ENCODE measurements around the gene MAD2L1BP.

Gene MAD2L1BP

DNA sequence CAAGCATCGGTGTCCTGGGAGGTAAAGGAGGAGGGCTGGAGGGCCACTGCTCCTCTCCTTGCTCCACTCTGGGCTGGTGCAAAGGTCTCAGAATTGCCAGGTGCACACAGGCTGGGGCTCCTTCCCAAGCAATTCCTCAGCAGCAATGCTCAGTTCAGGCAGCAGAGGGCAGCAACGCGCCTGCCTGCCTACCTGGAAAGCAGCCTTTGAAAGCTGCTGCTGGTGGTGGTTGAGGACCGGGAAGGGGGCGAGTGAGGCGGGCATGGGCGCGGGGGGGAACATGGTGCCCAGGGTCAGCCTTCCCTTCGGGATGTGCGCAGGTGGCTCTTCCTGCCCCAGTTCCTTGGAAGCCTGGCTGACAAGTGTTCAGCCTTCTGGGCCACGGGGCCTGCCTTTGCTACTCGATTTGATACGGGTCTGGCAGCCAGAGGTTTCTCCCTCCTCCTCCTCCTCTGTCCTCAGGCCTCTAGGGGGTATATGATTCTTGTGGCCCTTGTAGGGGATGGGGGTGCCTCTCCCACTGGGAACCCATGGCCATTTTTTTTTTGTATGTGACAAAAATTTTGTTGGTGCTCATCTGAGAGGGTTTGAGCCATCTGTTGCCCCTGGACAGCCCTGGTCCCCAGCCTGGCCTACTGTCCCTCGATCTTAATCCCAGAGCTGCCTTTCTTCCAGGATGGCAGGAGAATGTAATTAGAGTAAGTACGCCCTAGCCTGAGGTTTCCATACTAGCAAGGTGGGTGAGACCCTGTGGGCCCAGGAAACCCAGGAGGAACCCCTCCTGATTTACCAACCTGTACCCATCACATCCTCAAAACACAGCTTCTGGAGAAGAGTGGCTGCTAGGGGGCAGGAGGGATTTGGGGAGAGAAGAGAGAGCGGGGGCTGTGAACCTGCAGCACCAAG lies 31.9 kb downstream of the MAD2L1BP start:
- ATAC-seq, result peak; percentile 44
- peak; percentile 90 for DNase-seq

DNA sequence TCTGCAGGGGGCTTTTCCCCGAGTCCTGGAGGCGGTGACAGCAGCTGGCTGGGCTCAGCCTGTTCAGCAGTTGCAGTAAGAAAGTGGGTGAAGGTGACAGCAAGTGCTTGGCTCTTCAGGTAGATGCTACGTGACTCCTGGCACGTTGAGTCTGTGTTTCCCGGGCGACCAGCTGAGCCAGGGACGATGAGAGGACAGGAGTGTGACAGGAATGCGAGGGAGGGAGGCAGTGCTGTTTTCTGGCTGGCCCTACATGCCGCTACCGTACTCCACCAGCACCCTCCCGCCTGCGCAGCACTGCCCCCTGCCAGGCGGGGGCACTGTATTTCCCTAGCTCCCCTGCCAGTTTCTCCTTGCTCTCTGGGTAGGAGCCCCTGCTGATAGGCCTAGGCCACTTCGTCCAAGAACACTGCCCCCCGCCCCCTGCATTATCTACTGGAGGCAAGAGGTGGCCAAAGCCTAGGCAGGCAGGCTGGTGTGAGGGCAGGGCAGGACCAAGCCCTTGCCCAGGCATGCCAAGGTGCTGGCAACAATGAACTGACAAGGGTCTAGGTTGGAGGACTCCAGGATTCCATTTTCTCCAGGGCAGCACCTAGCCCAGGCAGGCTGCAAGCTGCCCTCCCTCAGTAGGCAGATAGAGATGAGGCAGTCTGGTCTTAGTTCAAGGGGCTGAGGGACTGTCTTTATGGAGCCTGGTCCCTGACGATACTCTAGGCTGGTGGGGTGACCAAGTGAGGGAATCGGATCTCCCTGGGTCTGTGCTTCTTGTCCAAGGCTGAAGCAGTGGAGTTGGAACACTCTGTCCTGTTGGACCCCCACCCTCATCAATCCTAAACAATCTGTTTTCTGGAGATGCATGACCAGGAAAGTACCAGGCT lies 32.8 kb downstream of the MAD2L1BP start:
- ATAC-seq (peak; percentile 59), DNase-seq (peak; percentile 72)

DNA sequence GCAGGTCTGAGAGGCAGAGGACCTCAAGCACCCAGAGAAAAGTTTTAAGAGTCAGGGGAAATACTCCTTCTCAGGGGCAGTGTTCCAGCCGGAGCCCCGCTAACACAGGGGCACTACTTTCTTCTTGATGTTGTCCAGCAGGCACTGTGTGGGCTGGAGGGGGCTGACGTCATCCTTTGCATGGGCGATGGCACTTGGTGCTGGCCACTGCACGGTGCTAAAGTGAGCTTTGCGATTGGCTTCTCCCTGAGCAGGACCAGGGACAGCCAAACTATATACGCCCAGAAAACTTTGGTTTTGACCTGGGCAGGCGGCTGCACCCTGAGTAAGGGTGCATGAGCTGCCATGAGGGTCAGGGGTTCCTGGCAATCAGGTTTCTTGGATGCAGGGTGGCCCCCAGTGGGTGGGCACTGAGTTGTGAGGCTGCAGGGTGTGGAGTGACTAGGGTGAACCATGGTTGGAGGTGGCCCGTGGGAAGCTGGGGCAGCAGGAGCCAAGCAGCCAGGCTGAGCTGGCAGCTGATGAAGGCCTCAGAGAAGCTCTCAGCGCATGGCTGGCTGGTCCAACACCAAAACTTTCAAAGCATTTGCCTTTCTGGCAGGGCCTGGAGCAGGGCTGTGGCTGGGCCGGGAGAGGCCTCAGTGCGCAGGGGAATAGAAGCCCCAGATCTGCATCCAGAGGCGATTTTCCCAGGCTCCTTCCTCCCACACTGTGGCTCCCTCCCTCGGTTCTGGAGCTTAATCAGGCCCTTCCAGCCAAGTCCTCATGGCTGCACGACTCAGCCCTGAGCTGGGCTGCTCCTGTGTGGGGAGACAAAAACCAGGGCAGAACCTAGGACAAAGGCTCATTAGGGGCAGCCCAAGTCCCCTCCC lies 33.6 kb downstream of the MAD2L1BP start:
- no peak for ATAC-seq
- DNase-seq, result no peak

DNA sequence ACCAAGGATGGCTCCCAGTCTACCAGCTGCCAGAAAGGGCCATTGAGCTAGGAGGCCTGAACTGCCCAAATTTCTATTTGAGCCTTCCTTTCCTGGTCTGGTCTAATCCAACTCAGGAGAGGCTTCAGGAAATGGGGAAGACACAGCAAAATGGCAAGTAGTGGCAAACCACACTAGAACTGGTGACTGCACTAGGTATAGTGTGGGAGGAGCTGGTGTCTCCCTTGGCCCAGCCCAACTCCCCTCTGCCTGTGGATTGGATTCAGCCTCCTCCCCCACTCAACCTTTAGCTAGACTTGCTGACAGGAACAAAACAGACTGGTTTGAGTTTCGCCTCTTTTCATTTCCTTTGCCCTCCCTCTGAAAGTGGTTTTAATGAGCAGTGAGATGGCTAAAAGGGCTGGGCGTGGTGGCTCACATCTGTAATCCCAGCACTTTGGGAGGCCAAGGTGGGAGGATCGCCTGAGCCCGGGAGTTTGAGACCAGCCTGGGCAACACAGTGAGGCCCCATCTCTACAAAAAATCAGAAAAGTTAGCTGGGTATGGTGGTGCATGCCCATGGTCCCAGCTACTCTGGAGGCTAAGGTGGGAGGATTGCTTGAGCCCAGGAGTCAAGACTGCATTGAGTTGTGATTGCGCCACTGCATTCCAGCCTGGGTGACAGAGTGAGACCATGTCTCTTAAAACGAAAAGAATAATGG lies 34.4 kb downstream of the MAD2L1BP start:
- peak; percentile 72 for ATAC-seq
- DNase-seq, result peak; percentile 47

DNA sequence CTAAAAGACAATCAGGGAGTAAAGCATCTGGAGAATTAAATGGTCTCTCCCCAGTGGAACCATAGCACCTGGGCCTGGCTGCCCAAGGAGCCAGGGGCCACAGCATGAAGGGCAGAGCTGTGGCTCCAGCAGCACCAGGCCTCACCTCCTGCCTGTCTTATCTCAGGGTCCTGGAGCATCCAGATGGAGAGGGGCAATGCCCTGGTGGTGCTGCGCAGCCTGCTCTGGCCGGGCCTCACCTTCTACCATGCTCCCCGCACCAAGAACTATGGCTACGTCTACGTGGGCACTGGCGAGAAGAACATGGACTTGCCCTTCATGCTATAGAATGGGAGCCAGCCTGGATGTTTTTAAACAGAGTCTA lies 35.0 kb downstream of the MAD2L1BP start:
- no peak for DNase-seq
- no peak for ATAC-seq

DNA sequence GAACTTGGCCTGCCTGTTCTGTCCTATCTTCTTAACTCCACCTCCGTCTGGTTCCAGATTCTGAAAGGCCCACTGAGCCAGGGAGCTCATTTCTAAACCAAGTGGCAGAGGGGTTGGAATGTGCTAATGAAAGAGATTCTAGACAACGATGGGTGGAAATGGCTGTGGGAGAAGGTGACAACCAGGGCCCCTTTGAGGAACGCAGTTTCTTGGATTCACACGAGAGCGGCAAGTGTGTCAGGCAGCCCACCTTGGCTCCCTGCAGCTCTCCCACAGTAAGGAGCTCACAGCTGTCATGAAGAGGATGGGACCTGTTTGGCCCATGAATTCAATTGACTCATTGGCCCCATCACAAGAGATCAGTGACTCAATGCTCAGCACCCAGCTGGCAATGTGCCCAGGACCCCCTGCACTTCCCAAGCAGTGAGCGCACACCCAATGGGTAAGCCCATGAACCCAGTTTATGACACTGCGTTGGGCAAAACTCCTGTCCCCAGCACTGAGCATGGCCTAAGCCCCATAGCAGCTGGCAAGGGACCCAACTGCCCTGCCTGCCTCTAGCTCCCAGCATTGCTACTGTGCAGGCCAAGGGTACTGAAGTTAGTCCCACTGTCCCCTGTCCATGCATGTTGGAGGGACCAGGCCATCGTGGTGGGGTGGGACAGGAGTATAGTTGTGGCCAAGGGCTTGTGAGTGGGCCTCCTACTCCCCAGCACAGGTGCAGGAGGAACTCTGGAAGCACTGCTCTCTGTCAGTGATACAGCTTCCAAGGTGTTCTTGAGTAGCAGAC lies 35.6 kb downstream of the MAD2L1BP start:
- ATAC-seq (no peak), DNase-seq (no peak)

DNA sequence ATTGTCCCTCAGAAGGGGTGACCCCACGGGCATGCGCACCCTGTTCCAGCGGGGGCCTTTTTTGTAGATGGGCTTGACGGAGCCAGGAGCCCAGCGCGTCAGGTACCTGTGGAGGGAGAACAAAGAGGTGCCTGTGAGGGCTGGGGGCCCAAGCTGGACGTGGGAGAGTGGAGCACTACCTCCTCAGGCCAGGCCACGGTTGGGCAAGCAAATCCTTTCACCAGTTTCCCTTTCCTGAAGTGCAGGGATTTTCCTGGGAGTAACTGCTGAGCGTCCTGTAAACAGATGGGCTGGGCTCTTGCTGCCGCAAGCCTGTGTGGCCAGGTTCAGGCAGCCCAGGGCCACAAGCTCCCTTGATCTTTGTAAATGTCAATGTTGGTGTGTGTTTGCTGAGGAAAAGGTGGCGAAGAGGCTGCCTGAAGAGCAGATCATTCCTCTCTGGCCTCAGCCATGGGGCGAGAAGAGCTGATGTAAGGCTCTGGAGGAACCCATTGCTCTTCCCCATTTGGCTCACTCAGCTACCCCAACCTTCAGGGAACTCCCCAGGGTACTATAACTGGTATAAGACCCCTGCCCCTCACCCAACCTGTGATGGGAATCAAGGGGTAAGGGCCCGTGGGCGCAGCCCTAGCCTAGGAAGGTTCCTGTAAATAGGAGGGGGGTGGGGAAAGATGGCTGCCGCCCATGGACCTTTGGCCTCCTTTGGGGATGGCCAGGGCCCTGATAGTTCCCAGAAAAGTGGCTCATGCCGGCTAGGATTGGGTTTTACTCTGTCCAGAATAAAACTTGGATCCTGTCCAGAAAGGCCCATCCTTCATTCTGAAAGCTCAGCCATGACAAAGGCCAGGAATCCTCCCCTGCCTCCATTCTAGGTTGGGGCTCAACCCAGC lies 36.4 kb downstream of the MAD2L1BP start:
- no peak for DNase-seq
- no peak for ATAC-seq

DNA sequence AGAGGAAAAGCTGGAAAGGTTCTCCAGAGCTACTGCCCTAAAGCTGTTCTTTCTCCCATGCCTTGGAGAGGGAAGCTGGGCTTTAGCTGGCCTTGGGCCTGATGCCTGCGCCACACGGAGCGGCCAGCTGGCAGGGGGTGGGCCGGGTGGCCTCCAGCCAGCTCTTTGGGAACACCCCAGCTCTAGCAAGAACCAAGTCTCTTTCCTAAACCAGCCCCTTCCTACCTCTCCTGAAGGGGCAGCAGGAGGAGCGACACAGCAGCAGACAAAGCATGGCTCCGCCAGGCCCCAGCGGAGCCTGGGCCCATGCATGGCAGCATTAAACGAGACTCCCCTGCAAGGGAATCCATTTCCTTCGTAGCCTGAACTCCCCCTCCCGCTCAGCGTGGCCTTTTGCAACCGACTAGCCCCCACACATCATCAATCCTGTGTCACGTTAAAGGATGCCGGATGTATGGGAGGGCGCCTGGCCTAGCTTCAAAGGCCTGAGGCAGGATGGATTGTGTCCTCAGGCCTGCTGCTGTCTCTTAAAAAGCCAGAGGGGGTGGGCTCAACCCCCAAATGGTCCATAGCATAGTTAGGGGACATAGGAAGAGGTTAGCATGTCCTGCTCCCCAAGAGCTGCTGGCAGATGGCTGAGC lies 37.9 kb downstream of the MAD2L1BP start:
- no peak for ATAC-seq
- no peak for DNase-seq

DNA sequence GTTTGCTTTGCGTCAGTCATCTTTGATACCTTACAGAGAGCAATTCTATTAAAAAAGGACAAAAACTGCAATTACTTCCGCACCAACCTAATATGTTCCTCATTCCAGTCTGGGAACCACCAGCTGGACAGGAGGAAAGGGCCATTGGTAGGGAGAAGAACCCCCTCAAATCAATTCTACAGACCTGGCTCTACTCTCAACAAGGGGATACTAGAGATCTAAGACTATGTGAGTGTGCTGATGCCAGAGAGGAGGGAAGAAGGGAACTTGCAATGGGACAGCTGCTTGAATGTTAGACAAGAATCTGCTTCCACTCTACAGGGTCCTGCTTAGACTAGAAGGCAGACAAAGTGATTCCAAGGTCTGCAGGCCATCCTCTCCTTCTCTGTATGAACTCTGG lies 38.7 kb downstream of the MAD2L1BP start:
- no peak for ATAC-seq
- no peak for DNase-seq

DNA sequence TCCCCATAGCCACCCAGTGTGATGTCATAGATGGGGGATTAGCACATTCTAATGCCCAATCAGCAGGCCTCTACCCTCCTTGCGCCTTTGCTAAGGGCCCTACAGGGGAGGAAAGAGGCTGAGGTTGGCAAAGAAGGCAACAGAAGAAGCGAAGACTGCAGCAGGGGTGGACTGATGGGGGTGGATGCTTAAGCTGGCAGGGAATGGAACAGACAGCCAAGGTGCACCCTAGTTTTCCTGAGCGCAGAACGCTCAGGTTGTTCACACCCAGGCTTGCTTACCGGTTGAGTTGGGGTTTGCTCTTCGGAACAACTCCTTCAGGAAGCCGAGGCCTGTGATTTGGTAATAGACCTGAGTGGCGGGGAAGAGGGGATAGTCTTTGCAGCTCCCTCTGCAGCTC lies 39.3 kb downstream of the MAD2L1BP start:
- no peak for ATAC-seq

DNA sequence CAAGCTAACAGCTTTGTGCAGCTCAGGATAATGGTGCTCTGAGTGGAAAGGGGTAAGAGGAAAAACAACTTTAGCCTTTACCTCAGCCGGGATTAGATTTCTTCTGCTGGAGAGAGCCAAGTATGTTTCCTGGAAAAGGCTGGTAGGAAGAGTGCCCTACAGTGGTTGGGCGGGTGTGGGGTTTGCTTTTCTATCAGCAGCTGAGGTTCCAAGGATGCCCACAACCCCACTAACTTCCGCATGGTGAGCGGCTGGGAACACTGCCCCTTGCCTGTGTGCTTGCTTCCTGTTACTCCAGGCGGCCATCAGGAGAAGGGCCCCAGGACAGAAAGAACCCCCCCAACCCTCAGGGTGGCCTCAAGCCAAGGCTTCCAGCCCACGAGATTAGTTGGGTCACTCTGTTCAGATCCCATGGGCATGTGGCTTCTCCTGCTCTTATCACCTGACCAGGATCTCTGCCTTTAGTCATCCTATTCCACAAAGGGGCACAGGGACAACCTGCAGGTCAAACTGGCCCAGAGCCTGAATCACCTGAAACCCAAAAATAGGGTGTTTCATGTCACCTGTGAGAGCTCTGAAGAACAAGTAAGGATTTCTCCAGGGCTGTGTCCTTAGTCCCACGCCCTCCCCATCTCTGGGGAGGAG lies 41.4 kb downstream of the MAD2L1BP start:
- no peak for DNase-seq
- no peak for ATAC-seq

More for the DNA sequence above, 39.3 kb downstream of the MAD2L1BP start:
- DNase-seq, result no peak

DNA sequence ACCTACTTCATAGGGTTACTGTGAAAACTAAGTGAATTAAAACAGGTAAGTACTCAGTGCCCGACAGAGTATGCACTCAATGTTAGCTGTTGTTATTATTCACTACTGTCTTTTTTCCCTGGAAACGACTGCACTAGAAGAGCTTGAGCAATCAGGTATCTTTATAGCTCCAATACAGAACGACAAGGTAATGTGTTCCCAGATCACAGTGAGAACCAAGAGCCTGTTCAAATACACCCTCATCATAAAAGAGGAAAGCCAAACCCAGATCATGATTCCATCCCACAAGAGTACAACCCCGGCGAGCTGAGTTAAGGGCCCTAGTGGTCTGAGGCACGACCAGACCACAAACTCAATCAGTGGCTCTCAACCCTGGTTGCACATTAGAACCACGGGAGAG lies 42.1 kb downstream of the MAD2L1BP start:
- ATAC-seq (no peak), DNase-seq (no peak)

DNA sequence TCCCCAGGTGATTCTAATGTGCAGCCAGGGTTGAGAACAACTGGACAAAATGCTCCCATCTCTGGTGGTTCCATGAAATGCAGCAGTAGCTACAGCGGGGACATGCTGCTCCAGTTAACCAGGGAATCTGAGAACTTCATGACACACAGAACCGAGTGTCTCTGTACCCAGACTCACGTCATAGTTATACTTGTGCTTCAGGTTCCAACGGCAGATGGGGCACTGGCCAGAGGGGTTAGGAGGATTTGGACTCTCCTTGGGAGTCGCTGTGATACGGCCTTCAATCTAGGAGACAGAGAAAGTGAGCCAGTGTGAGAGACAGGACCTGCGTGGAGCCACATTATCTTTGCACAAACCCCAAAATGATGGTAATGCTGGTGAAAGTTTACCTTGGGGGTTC lies 42.7 kb downstream of the MAD2L1BP start:
- ATAC-seq (no peak), DNase-seq (no peak)

DNA sequence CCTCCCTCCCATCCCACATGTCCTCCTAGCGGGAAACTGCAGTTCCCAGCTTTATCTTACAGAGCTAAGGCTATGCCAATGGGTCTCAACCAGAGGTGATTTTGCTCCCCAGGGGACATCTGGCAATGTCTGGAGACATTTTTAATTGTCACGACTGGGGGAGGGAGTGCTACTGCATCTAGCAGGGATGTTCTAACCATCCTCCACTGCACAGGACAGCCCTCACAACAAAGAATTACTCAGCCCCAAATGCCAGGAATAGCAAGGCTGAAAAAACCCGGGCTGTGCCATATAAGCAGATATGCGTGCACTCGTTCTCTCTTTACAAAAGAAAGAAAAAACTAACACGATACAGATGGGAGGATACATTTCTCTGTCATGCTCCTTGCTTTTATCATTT lies 43.4 kb downstream of the MAD2L1BP start:
- DNase-seq, result no peak
- ATAC-seq, result no peak

DNA sequence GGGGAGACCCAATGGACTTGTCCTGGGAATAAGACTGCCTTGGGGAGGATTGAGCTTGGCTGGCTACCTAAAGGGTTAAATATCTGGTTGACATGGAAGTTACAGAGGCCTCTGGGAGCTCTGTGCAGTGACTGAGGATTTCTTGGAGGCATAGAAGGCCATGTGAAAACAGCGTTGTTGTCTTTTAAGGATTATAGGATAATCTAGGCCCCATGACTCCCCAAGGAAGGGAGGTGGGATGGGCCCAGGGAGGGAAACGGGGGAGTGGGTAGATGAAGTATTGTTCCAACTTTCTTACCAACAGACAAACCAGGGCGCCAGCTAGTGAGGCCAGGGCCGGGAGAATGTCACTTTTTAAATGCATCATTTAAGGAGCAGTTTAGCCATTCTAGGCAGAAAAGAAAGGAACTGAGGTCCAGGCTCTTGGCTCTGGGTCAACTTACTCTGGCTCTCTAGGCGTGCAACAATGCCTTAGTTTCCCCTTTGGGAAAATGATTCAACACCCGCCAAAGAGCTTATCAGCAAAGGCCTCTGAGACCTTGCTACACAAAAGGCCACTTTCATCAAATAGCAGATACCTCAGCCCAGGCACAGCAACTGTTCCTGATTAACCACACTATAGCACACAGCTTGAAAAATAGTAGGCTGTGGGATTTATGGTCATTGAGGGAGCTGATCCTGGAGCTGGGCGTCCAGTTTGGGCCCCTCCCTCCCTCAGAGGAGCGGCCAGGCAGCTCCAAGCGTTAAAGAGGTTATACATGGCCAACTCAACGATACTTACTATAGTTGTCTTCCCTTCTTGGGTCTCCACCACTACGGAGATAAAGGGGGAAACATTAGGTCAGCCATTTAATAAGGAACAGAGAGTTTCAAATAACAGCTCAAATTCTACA lies 44.9 kb downstream of the MAD2L1BP start:
- DNase-seq (no peak), ATAC-seq (no peak)

DNA sequence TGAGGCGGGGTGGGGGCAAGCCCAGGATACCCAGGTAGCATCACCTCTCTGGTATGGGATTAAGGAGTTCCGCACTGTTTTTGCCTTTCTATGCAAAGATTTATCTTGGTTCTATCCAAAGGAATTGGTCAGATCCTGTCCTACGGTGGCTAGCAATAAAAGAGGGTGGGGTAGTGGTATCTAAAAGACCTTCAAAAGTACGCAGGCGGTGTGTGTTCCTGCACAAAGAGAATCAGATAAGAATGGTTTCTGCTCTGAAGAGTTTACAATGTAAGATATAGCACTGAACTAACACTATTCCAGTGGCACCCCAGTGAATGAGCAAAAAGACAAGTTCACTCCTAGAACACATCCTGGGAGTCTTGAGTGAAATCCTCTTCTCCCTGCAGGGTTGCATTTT lies 45.7 kb downstream of the MAD2L1BP start:
- no peak for ATAC-seq
- no peak for DNase-seq

DNA sequence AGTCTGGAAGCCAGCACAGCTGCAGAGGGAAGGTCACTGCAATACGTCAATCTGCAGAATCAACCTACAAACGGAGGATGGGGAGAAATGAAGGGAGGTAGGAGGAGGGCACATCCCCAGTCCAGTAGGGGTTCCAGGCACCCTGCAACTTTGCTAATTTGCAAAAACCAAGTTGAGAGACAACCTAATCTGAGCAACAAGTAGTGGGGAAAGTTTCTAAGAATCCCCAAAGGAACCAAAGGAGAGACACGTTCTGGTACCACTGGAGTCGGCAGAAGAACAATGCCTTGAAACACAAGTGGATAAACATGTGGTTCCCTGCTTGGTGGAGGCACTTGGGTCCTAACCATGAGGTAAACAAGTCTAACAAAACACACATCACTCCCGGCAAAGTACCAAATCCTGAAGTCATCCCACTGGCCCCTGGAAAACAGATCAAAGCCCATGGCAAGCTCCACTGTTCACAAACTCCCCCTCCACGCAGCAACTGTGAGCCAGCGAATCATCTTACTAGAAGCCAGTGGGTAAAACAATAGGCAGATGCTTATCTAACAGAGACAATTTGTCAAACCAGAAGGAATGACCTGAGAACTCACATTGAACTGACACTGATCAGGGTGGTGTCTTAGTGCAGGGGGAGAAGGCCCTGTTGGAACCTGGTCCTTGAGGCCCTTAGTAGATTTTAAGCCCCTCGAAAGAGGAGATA lies 47.2 kb downstream of the MAD2L1BP start:
- DNase-seq, result no peak
- no peak for ATAC-seq

Measured in stimulated activated naive CD8-positive, alpha-beta T cell treated with anti-CD3 and anti-CD28 coated beads, Interleukin-15, Interleukin-2, amounts not matched to agents 100 U/mL and 50 U/mL, for 24 hours (primary cell).